Fibroblast of skin of scalp (primary cell): Measurements from ENCODE around the gene CFAP410.

Source experiments
- DNase-seq: peaks from one replicate; pipeline ENCODE4 v3.0.0-alpha.2; 2013

CFAP410 gene

GRCh38 chr21:44330698-44331097, 8.5 kb downstream of the CFAP410 start:
- no peak for DNase-seq

GRCh38 chr21:44329971-44330681, 9.1 kb downstream of the CFAP410 start:
- DNase-seq: no peak

GRCh38 chr21:44329086-44329889, 9.9 kb downstream of the CFAP410 start:
- DNase-seq: no peak

- no peak for DNase-seq
These were observed 10.8 kb downstream of the CFAP410 start for GRCh38 chr21:44328242-44328895.

GRCh38 chr21:44327603-44327974, 11.6 kb downstream of the CFAP410 start:
- no peak for DNase-seq

- DNase-seq: no peak
These were observed 12.2 kb downstream of the CFAP410 start for GRCh38 chr21:44326716-44327602.

GRCh38 chr21:44326272-44326647, 12.9 kb downstream of the CFAP410 start:
- no peak for DNase-seq

GRCh38 chr21:44325386-44326271, 13.6 kb downstream of the CFAP410 start:
- DNase-seq: no peak

GRCh38 chr21:44324854-44325107, 14.4 kb downstream of the CFAP410 start:
- no peak for DNase-seq

GRCh38 chr21:44324106-44324853, 14.9 kb downstream of the CFAP410 start:
- DNase-seq: no peak

- no peak for DNase-seq
These were observed 15.6 kb downstream of the CFAP410 start for GRCh38 chr21:44323591-44323990.

- DNase-seq: no peak
These were observed 16.4 kb downstream of the CFAP410 start for GRCh38 chr21:44322621-44323325.

GRCh38 chr21:44321846-44322450, 17.2 kb downstream of the CFAP410 start:
- DNase-seq: no peak

- no peak for DNase-seq
These were observed 18.3 kb downstream of the CFAP410 start for GRCh38 chr21:44320847-44321246.

- DNase-seq: no peak
These were observed 19.7 kb downstream of the CFAP410 start for GRCh38 chr21:44319407-44320065.

- no peak for DNase-seq
These were observed 20.5 kb downstream of the CFAP410 start for GRCh38 chr21:44318489-44319285.

- DNase-seq: no peak
These were observed 21.3 kb downstream of the CFAP410 start for GRCh38 chr21:44317871-44318270.

- no peak for DNase-seq
These were observed 21.9 kb downstream of the CFAP410 start for GRCh38 chr21:44317241-44317782.
